HG03521 (cell line): ENCODE results near the gene MSL2.
"Not testable (repeated sequence)": the region's sequence is repeated elsewhere in the genome, so short reads cannot be mapped to it uniquely, and the experiment has no call there.

ENCODE experiments used
- ATAC-seq: cut with Tn5 transposase; IDR thresholded peaks from one replicate; pipeline ENCODE4 v1.9.1; 2021; ENCODE audit warnings: mild to moderate bottlenecking, moderate library complexity; ENCODE audit not compliant: unreplicated experiment

Gene MSL2

GRCh38 chr3:136193278-136194054 lies 2.7 kb downstream of the MSL2 start:
- ATAC-seq = no peak

- no peak for ATAC-seq
Measured at GRCh38 chr3:136192831-136193230, 3.3 kb downstream of the MSL2 start.

GRCh38 chr3:136192195-136192594 lies 3.9 kb downstream of the MSL2 start:
- not testable (repeated sequence) for ATAC-seq

GRCh38 chr3:136189859-136190617 lies 6.1 kb downstream of the MSL2 start:
- no peak for ATAC-seq

- ATAC-seq = no peak
Measured at GRCh38 chr3:136189043-136189442, 7.1 kb downstream of the MSL2 start.

GRCh38 chr3:136187868-136188267 lies 8.3 kb downstream of the MSL2 start:
- no peak for ATAC-seq

- ATAC-seq = no peak
Measured at GRCh38 chr3:136186846-136187245, 9.3 kb downstream of the MSL2 start.

- ATAC-seq = no peak
Measured at GRCh38 chr3:136186344-136186743, 9.8 kb downstream of the MSL2 start.

- no peak for ATAC-seq
Measured at GRCh38 chr3:136184703-136185102, 11.4 kb downstream of the MSL2 start.

- ATAC-seq = no peak
Measured at GRCh38 chr3:136181741-136182140, 14.4 kb downstream of the MSL2 start.

GRCh38 chr3:136177876-136178275 lies 18.3 kb downstream of the MSL2 start:
- ATAC-seq = no peak

- ATAC-seq = no peak
Measured at GRCh38 chr3:136173939-136174490, 22.1 kb downstream of the MSL2 start.

- no peak for ATAC-seq
Measured at GRCh38 chr3:136171097-136171542, 25.0 kb downstream of the MSL2 start.

GRCh38 chr3:136168236-136168635 lies 27.9 kb downstream of the MSL2 start:
- not testable (repeated sequence) for ATAC-seq

- ATAC-seq = no peak
Measured at GRCh38 chr3:136166507-136166906, 29.6 kb downstream of the MSL2 start.

- not testable (repeated sequence) for ATAC-seq
Measured at GRCh38 chr3:136163607-136164006, 32.5 kb downstream of the MSL2 start.

- ATAC-seq = no peak
Measured at GRCh38 chr3:136162322-136162721, 33.8 kb downstream of the MSL2 start.

GRCh38 chr3:136161516-136161915 lies 34.6 kb downstream of the MSL2 start:
- no peak for ATAC-seq

- no peak for ATAC-seq
Measured at GRCh38 chr3:136152963-136153362, 43.2 kb downstream of the MSL2 start.

- ATAC-seq = no peak
Measured at GRCh38 chr3:136152176-136152843, 43.8 kb downstream of the MSL2 start.

- no peak for ATAC-seq
Measured at GRCh38 chr3:136151219-136151618, 44.9 kb downstream of the MSL2 start.
